Ammon's horn (tissue), 1 donor: ENCODE measurements around the gene RNF212B.
"Not testable (repeated sequence)": the region's sequence is repeated elsewhere in the genome, so short reads cannot be mapped to it uniquely, and the experiment has no call there.

ENCODE experiments used
- DNase-seq: peaks from one replicate; pipeline ENCODE4 v3.0.0-alpha.2; 2016; ENCODE audit warnings: low spot score

Gene RNF212B

DNA sequence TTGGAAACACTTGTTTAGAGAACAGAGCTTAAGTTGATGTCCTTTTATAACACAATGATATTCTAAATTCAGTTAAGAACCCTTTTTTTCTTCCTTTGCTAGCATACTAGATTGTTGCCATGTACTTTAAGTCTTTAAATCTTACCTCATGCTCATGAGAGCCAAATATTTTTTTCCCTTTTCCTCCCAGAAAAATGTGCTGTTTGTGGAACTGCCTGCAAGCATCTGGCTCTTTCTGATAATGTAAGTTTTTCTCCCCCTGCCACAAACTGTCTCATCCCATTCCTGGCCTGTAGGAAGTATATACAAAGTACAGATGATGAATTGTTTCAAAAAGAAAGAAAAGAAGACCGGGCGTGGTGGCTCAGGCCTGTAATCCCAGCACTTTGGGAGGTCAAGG lies 5.3 kb downstream of the RNF212B start:
- DNase-seq: no peak

DNA sequence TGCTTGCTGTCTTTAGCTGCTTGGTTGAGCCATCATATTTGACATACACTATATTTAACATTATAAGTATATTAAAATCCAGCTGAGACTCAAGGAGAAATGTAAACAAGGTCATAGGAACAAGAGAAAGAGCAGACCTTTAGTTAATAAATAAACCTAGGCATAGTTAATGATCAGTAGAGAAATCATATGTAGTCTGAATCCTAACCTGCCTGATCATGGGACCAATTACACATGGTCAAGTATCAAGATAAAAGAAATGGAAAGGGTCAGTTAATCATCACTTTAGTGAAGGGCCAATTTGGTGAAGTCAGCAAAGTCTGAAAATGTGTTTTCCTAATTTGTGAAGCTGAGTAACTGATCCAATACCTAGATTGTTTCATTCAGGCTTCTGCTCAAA lies 7.5 kb downstream of the RNF212B start:
- DNase-seq: no peak

DNA sequence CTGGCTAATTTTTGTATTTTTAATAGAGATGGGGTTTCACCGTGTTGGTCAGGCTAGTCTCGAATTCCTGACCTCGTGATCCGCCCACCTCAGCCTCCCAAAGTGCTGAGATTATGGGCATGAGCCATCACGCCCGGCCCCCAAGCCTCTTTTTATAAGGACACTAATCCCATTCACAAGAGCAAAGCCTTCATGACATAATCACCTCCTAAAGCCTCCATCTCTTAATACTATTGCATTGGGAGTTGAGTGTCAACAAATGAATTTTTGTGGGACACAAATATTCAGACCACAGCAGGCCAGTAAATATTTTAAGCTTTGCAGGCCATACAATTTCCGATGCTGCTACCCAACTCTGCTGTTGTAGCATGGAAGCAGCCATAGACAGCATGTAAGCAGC lies 10.9 kb downstream of the RNF212B start:
- DNase-seq: no peak

DNA sequence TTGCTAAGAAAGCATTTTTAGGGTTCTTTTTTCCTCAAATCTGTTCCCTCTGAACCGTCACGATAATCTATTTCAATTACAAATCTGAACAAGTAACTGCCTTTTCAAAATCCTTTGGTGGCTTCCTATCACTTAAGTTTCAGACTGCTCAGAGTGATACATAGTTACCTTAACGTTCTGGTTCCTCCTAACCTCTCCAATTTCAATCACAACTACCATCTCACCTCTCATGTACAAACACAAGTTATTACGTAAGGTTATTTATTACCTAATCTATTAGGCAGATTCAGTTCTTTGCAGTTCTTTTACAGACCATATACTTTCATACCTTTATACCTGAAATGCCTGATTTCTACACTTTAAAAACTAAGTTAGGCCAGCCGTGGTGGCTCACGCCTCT lies 12.1 kb downstream of the RNF212B start:
- no peak for DNase-seq

DNA sequence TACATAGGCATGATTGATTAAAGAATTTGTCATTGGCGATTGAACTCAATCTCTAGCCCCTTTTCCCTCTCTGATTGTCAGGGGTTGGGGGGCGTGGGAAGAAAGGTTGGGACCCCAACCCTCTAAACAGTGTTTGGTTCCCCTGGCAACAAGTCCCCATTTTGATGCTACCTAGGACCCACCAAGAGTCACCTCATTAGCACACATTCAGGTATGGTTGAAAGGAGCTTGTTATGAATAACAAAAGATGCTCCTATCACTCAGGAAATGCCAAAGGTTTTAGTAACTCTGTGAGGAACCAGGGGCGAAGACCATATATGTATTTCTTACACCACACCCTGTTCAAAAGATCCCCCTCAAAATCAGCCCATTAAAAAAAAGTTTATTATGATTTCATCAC lies 14.3 kb downstream of the RNF212B start:
- no peak for DNase-seq

DNA sequence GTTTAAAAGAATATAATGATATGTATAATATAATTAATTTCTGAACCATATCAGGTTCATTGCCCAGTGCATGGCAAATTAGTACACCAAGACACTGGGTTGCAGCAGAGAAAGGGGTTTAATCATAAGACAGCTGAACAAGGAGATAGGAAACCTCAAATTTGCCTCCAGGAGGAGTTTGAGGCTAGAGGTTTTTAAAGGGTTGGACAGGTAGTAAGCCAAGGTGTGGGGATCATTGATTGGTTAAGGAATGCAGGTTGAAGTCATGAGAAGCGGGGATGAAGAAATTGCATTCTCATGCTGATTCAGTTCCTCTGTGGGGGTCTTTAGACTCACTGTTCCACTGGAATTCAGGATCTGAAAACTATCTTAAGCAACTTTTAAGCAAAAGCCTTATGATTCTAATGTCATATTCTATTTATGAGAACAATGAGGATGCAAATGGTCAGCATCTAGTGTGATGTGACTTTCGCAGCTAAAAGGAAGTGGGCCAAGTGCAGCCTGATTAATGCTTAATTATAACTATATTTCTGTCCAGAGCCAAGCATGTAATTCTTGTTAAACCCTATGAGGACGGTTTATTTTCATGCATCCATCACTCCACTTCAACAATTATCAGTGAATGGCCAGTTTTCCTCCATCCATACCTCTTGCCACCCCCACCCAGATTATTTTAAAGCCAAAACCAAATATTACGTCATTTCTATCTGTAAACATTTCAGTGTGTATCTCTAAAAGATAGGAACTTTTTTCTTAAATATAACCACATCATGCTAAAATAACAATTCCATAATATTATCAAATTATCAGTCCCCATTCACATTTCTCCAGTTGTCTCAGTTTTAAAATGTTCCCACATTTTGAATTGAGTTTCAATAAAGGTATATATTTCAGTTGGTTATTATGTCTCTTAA lies 14.9 kb downstream of the RNF212B start:
- DNase-seq: no peak

DNA sequence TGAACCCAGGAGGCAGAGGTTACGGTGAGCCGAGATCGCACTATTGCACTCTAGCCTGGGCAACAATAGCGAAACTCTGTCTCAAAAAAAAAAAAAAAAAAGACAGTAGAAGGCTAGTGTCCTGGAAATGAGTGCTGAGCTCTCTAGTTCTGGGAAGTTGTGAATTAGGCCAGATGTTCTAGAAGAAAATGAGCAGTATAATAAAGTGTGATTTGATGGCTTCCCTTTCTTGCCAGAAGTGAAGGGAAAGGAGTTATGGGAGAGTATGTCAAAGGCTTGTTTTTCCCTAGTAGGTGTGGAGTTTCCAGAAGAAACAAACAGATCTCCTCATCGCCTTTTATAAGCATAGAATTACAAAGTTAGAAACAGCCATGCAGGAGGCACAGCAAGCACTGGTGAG lies 20.5 kb downstream of the RNF212B start:
- DNase-seq: no peak

DNA sequence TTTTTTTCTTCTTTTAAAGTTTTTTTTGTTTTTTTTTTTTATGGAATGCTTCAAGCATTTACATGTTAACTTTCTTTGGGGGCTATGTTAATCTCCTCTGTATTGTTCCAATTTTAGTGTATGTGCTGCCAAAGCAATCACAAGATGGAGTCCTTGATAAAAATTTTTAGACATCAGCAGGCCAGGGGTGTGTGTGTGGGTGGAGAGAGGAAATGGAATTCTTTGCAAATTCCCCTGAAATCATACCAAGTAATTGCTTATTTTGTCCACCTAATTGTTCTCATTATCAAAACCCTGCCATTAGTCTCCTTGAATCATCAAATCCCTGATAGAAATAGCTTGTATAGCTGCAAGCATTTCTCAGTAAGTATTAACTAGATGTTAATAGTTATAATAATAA lies 21.7 kb downstream of the RNF212B start:
- DNase-seq: no peak

DNA sequence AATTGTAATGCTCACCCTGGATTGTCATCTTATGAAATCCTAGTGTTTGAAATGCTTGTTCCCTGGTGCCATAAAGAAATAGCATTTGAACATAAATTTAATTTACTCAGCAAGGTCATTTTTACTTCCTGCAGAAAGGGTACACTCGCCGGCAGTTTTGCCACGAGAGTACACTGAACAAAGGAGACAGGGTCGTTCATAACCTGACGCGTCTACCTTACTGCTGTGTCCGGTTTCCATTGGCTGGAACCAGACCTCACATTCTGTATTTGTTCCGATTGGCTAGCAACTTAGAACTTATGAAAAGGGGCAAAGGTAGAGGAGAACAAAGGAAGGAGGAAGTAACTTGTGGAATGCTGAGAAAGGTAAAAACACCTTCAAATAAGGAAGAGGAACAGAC lies 23.1 kb downstream of the RNF212B start:
- not testable (repeated sequence) for DNase-seq

DNA sequence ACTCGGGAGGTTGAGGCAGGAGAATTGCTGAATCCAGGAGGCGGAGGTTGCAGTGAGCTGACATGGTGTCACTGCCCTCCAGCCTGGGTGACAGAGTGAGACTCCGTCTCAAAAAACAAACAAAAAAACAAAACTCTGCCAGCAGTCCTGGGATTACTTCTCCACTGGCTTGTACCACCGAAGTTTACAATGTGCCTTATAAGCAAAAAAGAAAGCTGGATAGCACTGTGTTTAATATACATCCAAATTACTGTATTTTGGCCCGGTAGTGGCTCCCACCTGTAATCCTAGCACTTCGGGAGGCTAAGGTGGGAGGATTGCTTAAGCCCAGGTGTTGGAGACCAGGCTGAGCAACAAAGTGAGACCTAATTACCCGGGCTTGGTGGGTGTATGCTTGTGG lies 31.5 kb downstream of the RNF212B start:
- DNase-seq: no peak

DNA sequence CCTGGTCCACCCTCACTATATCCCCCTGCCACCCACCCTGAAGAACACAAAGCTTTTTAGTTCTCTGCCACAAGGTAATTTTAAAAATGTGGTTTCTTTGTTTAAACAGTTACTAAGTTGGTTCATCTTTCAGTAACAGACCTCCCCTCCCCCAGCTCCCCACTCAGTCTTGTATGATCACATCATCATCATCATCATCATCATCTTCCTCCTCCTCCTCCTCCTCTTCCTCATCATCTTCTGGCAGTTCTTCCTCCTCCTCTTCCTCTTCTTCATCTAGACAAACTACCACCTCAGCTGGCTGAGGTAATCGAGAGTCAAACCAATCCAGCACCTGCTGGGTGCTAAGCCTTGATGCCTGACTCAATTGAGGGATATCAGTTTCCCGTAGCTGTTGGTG lies 37.7 kb downstream of the RNF212B start:
- no peak for DNase-seq

DNA sequence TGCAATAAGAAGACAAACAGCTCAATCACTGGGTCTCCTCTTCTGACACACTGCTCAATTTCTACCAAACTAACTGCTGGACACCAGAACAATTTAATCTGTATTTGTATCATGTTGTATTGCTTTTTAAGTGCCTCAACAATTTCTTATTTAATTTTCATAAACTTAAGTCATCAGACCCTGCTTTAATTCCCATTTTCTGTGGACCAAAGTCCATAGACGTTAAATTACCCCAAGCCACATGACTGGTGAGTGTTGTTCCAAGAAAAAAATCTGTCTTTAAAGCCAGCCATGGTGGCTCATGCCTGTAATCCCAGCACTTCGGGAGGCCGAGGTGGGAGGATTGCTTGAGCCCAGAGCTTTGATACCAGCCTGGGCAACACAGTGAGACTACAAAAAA lies 39.5 kb downstream of the RNF212B start:
- DNase-seq: no peak

DNA sequence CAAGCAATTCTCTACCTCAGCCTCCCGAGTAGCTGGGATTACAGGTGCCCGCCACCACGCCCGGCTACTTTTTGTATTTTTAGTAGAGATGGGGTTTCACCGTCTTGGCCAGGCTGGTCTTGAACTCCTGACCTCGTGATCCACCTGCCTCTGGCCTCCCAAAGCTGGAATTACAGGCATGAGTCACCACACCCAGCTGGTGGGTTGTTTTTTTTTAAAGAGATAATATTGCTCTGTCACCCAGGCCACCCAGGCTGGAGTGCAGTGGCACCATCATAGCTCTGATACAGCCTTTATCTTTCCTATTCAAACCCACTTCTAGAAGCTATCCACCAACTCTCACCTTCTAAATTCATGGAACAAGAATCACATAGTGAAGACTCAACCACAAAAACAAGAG lies 40.2 kb downstream of the RNF212B start:
- DNase-seq: not testable (repeated sequence)

DNA sequence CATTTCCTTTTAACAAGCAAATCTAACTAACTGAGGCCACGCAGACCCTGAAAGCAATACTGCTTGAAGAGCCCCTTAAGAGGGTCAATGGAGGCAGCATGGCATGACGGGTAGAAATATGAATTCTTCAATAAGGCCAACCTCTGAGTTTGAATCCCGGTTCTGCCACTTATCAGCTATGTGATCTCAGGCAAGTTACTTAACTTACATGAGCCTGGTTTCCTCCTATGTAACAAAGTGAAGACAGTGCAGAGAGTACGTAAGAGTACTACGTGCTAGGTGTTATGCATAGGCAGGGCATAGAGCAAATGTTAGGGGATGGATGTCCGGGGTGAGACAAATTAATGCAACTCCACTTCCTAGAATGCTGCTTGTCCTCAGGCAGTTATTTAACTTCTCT lies 43.5 kb downstream of the RNF212B start:
- DNase-seq: no peak

DNA sequence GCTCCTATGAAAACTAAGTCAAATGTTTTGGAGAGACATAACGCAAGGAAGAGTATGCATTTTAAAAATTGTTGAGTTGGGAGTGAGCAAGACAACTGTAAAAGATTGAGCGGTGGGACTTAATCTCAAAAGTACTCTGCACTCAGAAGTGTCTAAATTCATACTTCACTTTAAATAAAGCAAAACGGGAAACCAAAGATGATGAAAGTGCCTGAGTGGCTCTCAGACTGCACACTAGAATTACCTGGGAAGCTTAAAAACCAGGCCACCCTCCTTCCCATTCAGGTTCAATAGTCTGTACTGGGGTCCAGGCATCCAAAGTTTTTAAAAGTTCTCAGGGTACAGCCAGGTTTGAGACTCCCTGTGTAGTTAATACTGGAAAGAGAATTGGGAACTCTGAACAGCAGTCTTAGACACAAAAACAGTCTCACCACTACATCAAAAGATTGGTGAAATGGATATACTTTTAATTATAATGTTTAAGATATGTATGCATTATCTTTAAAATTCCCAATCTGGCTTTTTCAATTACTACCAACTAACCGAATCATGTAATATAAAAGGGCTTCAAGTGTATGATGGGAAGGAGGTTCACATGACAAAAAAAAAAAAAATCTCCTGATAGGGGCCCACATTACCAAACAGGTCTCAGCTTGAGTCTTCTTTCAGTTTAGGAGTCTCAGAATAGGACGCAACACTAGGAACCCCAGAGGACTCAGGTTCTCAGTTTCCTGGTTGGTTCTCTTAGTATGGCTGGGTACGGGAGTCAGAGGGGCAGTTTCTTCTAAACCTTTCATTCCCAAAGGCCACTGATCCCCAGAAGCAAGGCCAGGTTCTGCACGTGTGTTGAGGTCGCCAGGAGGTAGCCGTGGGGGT lies 47.2 kb downstream of the RNF212B start:
- no peak for DNase-seq

DNA sequence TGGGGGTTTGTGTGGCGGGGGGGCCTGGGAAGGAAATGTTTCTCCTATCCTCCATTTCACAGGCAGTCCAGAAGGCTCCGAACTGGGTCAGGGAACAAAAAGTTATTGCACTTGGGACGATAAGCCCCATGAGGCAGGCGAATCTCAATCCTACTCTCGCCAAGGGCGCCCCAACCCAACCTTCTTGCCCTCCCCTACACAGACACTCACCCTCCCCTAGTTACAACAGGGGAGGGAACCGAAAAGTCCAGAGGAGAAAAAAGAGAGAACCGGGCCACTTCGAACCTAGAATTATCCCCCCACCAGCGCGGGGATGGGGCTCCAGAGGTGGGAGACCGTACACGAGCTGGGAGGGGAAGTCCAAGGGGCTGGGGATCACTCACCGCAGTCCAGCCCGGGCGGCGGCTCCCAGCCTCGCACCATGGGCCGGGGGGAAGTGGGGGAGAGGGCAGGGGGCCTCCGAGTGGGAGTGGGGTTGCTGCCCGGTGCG lies 47.8 kb downstream of the RNF212B start:
- no peak for DNase-seq

DNA sequence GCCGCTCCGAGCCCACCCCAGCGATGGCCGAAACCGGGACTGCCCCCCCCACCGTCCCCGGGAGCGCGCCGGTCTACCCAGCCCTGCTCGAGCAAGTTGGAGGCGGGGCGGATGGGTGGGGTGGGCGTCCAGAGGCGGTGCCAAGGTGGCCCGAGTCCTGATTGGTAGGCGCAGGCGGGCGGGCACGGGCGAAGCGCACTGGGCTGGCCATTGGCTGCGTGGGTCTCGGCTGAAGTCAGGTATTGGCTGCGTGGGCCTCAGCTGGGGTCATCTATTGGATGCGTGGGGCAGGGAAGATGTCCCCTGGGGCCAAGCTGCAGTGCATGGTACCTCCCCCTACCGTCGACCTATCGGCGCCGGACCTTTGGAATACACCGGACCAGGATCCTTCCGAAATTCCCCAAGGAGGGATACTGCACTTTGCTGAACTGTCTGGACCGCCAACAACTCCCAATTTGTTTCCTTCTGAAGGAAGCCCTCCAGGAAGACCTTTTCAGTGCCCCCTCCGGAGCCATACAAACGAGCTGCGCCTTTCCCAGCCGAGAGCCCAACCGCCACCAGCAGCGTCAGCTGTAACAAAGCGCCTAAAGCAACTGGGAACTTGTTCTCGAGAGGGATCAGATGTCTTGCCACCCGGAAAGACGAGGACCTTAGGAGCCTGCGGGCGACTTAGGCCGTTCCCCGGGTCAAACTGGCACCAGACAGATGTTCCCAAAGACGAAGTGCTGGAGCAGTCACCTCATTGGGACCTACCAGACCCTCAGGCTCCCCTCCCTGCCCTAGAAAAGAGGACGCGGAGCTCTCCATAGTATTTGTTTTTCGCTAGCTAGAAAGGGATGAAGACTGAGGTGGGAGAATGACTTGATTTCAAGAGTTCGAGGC lies 48.5 kb downstream of the RNF212B start, which contains the start of gene HOMEZ:
TSS of gene HOMEZ (minus strand) at position 113 of the 882 bp plus-strand sequence. CDS start 180 bp downstream, outside the sequence.
- peak; percentile 100 for DNase-seq

DNA sequence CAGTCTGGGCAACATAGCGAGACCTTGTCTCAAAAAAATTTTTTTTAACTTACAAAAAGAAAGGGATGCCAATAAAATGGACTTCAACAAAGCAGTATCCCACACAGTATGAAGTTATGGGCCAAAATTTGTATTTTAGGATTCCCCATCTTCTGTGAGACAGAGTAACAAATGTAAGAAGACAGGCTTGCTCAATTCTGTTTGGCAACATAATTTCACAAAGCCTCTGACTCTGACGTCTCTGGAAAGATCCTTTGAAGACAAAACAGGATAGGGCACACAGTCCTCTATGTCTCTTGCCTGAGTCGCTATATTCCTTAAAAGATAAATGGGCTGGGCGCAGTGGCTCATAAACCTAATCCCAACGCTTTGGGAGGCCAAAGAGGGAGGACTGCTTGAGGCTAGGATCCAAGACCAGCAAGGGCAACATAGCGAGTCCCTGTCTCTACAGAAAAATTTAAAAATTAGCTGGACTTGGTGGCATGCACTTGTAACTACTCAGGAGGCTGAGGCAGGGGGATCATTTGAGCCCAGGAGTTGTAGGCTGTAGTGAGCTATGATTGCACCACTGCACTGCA lies 49.3 kb downstream of the RNF212B start:
- DNase-seq: no peak

DNA sequence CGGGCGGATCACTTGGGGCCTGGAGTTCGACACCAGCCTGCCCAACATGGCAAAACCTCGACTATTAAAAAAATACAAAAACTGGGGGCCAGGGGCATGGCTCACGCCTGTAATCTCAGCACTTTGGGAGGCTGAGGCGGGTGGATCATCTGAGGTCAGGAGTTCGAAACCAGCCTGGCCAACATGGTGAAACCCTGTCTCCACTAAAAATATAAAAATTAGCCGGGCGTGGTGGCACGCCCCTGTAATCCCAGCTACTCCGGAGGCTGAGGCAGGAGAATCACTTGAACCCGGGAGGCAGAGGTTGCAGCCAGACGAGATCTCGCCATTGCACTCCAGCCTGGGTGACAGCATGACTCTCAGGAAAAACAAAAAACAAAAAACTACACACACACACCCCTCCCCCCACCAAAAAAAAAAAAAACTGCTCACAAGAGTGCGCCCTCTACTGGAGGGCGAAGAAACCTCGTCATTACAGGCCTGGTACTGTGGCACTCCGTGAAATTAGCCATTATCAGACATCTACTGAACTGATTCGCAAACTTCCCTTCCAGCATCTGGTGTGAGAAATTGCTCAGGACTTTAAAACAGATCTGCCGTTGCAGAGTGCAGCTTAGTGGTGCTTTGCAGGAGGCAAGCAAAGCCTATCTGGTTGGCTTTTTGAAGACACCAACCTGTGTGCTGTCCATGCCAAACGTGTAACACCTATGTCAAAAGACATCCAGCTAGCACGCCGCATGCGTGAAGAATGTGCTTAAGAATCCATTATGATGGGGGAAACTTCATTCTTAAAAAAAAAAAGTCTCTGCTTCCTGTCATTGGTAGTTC lies 57.2 kb downstream of the RNF212B start:
- peak; percentile 59 for DNase-seq

DNA sequence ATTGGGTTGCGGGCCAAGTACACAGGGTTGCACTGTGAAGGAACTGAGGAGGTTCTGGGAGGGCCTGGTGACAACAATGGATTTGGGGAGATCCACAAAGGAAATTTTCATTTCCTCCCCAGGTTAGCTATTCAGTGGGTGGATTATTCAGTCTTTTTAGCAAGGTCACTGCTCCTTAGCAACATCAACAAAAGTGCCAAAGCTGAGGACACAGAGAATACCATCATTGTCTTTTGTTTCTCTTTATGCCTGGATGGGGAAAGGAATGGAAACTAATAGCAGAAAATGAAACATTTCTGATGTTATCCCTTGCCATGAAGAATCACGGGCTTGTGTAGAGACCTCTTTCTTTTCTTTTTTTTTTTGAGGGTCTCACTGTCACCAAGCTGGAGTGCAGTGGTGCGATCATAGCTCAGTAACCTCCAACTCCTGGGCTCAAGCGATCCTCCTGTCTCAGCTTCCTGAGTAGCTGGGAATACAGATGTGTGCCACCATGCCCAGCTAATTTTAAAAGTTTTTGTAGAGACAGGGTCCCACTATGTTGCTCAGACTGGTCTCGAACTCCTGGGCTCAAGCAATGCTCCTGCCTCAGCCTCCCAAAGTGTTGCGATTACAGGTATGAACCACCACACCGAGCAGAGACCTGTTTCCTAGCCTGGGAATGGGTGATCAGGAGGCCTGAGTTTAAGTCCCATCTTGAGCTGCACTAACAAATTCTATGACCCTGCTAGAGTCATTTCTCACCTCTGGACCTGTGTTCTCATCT lies 58.5 kb downstream of the RNF212B start:
- no peak for DNase-seq
